ENCODE data around the gene NOL12.
"Not testable (repeated sequence)": the region's sequence is repeated elsewhere in the genome, so short reads cannot be mapped to it uniquely, and the experiment has no call there.

The NOL12 gene

GRCh38 chr22:37686002-37686982 is at the start of gene NOL12:
NOL12 (plus strand) TSS chr22:37686343; CDS start chr22:37686393, 50 bp downstream.
- DNase-seq, result peak; percentile 87

GRCh38 chr22:37636949-37637273 is 49.2 kb upstream of the NOL12 start:
- no peak for DNase-seq

- DNase-seq, result no peak
These were observed 47.6 kb upstream of the NOL12 start for GRCh38 chr22:37638391-37639069.

GRCh38 chr22:37639070-37639760 is 46.9 kb upstream of the NOL12 start, which contains the start of gene SH3BP1:
SH3BP1 (plus strand) TSS chr22:37639669; CDS start chr22:37639788, 119 bp downstream.
- DNase-seq, result no peak

- DNase-seq, result no peak
These were observed 46.2 kb upstream of the NOL12 start for GRCh38 chr22:37639771-37640590.

- DNase-seq, result no peak
These were observed 45.3 kb upstream of the NOL12 start for GRCh38 chr22:37640591-37641560.

- DNase-seq, result no peak
These were observed 44.6 kb upstream of the NOL12 start for GRCh38 chr22:37641561-37641949.

GRCh38 chr22:37643225-37643847 is 42.8 kb upstream of the NOL12 start:
- DNase-seq, result peak; percentile 52

GRCh38 chr22:37647317-37647716 is 38.8 kb upstream of the NOL12 start:
- DNase-seq, result no peak

- DNase-seq, result no peak
These were observed 38.2 kb upstream of the NOL12 start for GRCh38 chr22:37647928-37648327.

- DNase-seq, result no peak
These were observed 35.5 kb upstream of the NOL12 start for GRCh38 chr22:37650463-37651136.

- DNase-seq, result no peak
These were observed 31.4 kb upstream of the NOL12 start for GRCh38 chr22:37654563-37655251.

GRCh38 chr22:37655252-37655563 is 30.9 kb upstream of the NOL12 start:
- no peak for DNase-seq

- not testable (repeated sequence) for DNase-seq
These were observed 29.6 kb upstream of the NOL12 start for GRCh38 chr22:37656583-37656982.

- DNase-seq, result no peak
These were observed 28.5 kb upstream of the NOL12 start for GRCh38 chr22:37657590-37658132.

- peak; percentile 100 for DNase-seq
These were observed 27.7 kb upstream of the NOL12 start, which contains the start of gene PDXP for GRCh38 chr22:37658133-37659065. PDXP (plus strand) TSS chr22:37658723; CDS start chr22:37658783, 60 bp downstream.

GRCh38 chr22:37659066-37659896 is 26.9 kb upstream of the NOL12 start:
- DNase-seq, result peak; percentile 9
